ENCODE data around the gene CPLANE2.

CPLANE2 gene

GRCh38 chr1:16212251-16212961, 24.6 kb downstream of the CPLANE2 start, which contains the start of gene ARHGEF19:
ARHGEF19 (minus strand) TSS chr1:16212652; CDS start chr1:16209054, 3,598 bp downstream.
- no peak for FAIRE-seq
- DNase-seq (ENCODE audit: insufficient read length, low spot score): no peak
- TF ChIP-seq CTCF (IDR thresholded peaks at IDR 0.05; ENCODE audit: insufficient read depth, missing control alignments): no peak

GRCh38 chr1:16211824-16212223, 25.2 kb downstream of the CPLANE2 start:
- TF ChIP-seq CTCF (IDR thresholded peaks at IDR 0.05; ENCODE audit: insufficient read depth, missing control alignments): no peak
- DNase-seq (ENCODE audit: insufficient read length, low spot score) (no peak), FAIRE-seq (no peak)

- FAIRE-seq: no peak
- no peak for TF ChIP-seq CTCF (IDR thresholded peaks at IDR 0.05; ENCODE audit: insufficient read depth, missing control alignments)
- DNase-seq (ENCODE audit: insufficient read length, low spot score): no peak
Observed at GRCh38 chr1:16210581-16210980, 26.4 kb downstream of the CPLANE2 start.

- no peak for FAIRE-seq
- no peak for TF ChIP-seq CTCF (IDR thresholded peaks at IDR 0.05; ENCODE audit: insufficient read depth, missing control alignments)
Observed at GRCh38 chr1:16209847-16210407, 27.1 kb downstream of the CPLANE2 start.

GRCh38 chr1:16209132-16209846, 27.7 kb downstream of the CPLANE2 start:
- FAIRE-seq (no peak), DNase-seq (ENCODE audit: insufficient read length, low spot score) (no peak)
- TF ChIP-seq CTCF (IDR thresholded peaks at IDR 0.05; ENCODE audit: insufficient read depth, missing control alignments): no peak

More at GRCh38 chr1:16209847-16210407, 27.1 kb downstream of the CPLANE2 start:
- DNase-seq (ENCODE audit: insufficient read length, low spot score): no peak

GRCh38 chr1:16208270-16208987, 28.6 kb downstream of the CPLANE2 start:
- DNase-seq (ENCODE audit: insufficient read length, low spot score) (no peak), FAIRE-seq (no peak)
- no peak for TF ChIP-seq CTCF (IDR thresholded peaks at IDR 0.05; ENCODE audit: insufficient read depth, missing control alignments)

Data from D721Med (cell line).